ENCODE data around the gene BRPF3. TPM values are rescaled to one million over a fixed set of nuclear protein-coding genes. Genes with fewer than 3 reads are reported as not detected.

BRPF3 gene
- total and polyA plus RNA-seq, 10 donors = 2.4 to 42.7 (median 31.6) TPM

DNA sequence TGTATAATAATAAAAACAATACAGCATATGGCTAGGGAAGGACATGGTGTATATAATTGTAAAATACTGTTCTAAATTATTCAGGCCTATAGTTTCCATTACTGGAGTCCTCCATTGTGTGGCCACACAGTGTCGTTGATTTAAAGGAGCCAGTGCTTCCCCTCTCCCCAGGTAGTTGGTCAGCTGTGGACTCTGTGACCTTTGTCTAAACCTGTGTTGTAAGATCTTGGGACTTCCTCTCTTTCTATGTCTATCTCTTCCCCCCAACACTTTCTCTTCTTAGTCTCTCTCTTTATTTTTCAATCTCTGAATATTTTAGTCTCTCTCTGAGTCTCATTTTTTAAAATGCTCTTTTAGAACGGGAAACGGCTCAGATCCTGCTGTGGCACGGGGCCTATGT, 35.6 kb downstream of the BRPF3 start:
- no peaks in the 10 kb centered on the region for H3K27me3 ChIP-seq (replicated peaks in 1 of 7)
- H3K4me3 ChIP-seq = no peak overlapping the region
- peaks cover 6 to 79% (median 45%) of the 10 kb centered on the region in 6 donors for H3K36me3 ChIP-seq
- peak overlapping the region in 2 of 8 donors; percentile 3 to 47 for H3K27ac ChIP-seq
- no peak for TF ChIP-seq POLR2AphosphoS5 (IDR thresholded peaks at IDR 0.05)
- no peak for TF ChIP-seq POLR2A (IDR thresholded peaks at IDR 0.05)
- TF ChIP-seq, protein P1, sequence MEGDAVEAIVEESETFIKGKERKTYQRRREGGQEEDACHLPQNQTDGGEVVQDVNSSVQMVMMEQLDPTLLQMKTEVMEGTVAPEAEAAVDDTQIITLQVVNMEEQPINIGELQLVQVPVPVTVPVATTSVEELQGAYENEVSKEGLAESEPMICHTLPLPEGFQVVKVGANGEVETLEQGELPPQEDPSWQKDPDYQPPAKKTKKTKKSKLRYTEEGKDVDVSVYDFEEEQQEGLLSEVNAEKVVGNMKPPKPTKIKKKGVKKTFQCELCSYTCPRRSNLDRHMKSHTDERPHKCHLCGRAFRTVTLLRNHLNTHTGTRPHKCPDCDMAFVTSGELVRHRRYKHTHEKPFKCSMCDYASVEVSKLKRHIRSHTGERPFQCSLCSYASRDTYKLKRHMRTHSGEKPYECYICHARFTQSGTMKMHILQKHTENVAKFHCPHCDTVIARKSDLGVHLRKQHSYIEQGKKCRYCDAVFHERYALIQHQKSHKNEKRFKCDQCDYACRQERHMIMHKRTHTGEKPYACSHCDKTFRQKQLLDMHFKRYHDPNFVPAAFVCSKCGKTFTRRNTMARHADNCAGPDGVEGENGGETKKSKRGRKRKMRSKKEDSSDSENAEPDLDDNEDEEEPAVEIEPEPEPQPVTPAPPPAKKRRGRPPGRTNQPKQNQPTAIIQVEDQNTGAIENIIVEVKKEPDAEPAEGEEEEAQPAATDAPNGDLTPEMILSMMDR (IDR thresholded peaks at IDR 0.05 in 8 of 11, conservative IDR thresholded peaks at IDR 0.05 in 3 of 11) = no peak
- intact Hi-C loops (cut with DNase I; ENCODE audit: low total_unique reads) = no loop called here
- WGBS, 5 donors = 79 to 94% (median 83%) methylated on average over 4 of the region's 4 CpGs
- peaks cover 0 to 29% (median 6%) of the 10 kb centered on the region in 6 donors for H3K4me1 ChIP-seq
- H3K9me3 ChIP-seq = no peaks in the 10 kb centered on the region
- no peak for DNase-seq

DNA sequence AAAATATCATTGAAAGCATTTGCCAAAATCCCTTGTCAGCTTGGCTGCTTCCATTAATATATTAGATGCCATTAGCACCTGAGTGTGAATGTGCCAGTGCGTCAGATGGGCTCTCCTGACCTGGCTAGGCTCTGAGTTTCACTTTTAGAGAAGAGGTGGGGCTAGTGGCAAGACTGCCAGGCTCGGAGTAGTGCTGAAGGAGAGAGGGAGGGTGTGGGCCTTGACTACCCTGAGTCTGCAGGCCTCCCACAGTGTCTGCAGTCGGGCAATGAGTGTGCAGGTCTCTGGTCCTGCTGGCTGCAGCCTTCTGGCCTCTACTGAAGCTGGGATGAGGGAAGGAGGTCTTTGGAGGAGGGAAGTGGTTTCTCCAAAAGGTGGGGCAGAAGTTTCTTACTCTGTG, 38.8 kb downstream of the BRPF3 start:
- no peak for DNase-seq
- H3K27ac ChIP-seq = no peak overlapping the region
- no peak overlapping the region for H3K4me3 ChIP-seq
- WGBS, 5 donors = 42 to 57% (median 49%) methylated on average over 3 of the region's 3 CpGs
- H3K27me3 ChIP-seq (replicated peaks in 1 of 7) = no peaks in the 10 kb centered on the region
- peaks cover 6 to 48% (median 25%) of the 10 kb centered on the region in 6 donors for H3K36me3 ChIP-seq
- H3K4me1 ChIP-seq = peaks cover 0 to 23% (median 4%) of the 10 kb centered on the region in 6 donors
- TF ChIP-seq, protein P1 (IDR thresholded peaks at IDR 0.05 in 8 of 11, conservative IDR thresholded peaks at IDR 0.05 in 3 of 11) = no peak
- TF ChIP-seq POLR2AphosphoS5 (IDR thresholded peaks at IDR 0.05) (no peak), POLR2A (IDR thresholded peaks at IDR 0.05) (no peak)
- intact Hi-C loops (cut with DNase I; ENCODE audit: low total_unique reads) = no loop called here
- no peaks in the 10 kb centered on the region for H3K9me3 ChIP-seq

DNA sequence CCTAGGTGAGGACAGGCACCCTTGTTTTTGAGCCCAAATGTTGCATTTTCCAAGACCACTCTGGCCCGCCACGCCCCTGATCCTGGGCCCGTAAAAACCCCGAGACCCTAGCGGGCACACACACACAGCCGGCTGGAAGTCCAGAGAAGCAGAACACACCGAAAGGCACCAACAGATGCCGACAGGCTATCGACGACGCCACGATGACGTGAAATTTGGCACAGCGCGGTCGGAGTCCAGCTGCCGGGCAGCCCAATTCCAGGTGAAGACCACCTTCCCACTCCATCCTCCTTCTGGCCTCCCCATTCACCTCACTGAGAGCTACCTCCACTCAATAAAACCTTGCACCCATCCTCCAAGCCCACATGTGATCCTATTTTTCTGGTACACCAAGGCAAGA, 39.3 kb downstream of the BRPF3 start:
- H3K36me3 ChIP-seq = peaks cover under 1 to 42% (median 19%) of the 10 kb centered on the region in 6 donors
- no peaks in the 10 kb centered on the region for H3K27me3 ChIP-seq (replicated peaks in 1 of 7)
- peaks cover 0 to 25% (median 4%) of the 10 kb centered on the region in 6 donors for H3K4me1 ChIP-seq
- WGBS, 5 donors = 92 to 97% (median 97%) methylated on average over 15 to 17 of the region's 17 CpGs
- TF ChIP-seq POLR2AphosphoS5 (IDR thresholded peaks at IDR 0.05) = peak in 1 of 3 donors; percentile 50
- TF ChIP-seq, protein P1 (IDR thresholded peaks at IDR 0.05 in 8 of 11, conservative IDR thresholded peaks at IDR 0.05 in 3 of 11) = no peak
- intact Hi-C loops (cut with DNase I; ENCODE audit: low total_unique reads) = no loop called here
- H3K27ac ChIP-seq = no peak overlapping the region
- no peak overlapping the region for H3K4me3 ChIP-seq
- no peaks in the 10 kb centered on the region for H3K9me3 ChIP-seq
- DNase-seq = no peak

DNA sequence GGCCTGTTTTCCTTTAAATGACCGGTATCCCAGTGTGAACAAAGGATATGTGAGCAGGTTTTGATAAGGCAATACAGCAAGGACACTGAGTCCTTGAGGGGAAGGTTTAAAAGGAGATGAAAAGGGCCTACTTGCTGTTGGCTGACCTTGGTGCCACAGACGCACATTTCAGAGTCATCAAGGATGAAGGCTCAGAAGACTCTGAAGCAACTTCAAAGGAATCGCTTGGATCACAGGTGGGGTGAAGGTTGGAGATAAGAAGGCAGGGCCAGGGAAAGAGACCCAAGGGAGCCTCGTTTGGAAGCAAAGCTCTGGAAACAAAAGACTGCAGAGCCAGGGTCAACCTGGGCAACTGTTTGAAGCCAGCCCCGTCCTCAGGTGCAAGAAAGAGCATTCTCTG, 43.2 kb downstream of the BRPF3 start:
- Histone ChIP-seq H3K4me3 (no peak overlapping the region), H3K27me3 (replicated peaks in 1 of 7) (no peaks in the 10 kb centered on the region), H3K27ac (peak overlapping the region in 2 of 8 donors; percentile 1 to 8), H3K9me3 (no peaks in the 10 kb centered on the region), H3K36me3 (peaks cover 0 to 8% (median 0%) of the 10 kb centered on the region in 6 donors), H3K4me1 (peaks cover 7 to 41% (median 18%) of the 10 kb centered on the region in 6 donors)
- intact Hi-C loops (cut with DNase I; ENCODE audit: low total_unique reads) = no loop called here
- TF ChIP-seq, protein P1 (IDR thresholded peaks at IDR 0.05 in 8 of 11, conservative IDR thresholded peaks at IDR 0.05 in 3 of 11) = no peak
- TF ChIP-seq POLR2A (IDR thresholded peaks at IDR 0.05) (no peak), POLR2AphosphoS5 (IDR thresholded peaks at IDR 0.05) (no peak)
- WGBS, 5 donors = 70 to 77% (median 72%) methylated on average over 5 of the region's 5 CpGs
- no peak for DNase-seq
